ENCODE measurements around the gene TSPAN19. TPM values are rescaled to one million over a fixed set of nuclear protein-coding genes. Genes with fewer than 3 reads are reported as not detected.
A peak's percentile ranks its signal among the peaks of the same experiment; 100 is the strongest.

Gene TSPAN19
- total RNA-seq, 1 experiment from 2014 or later, result 0.32 TPM

- no peak overlapping the region for H3K4me2 ChIP-seq (ENCODE audit: low read length)
- intact Hi-C loops (cut with micrococcal nuclease), result no loop called here
- no peaks in the 10 kb centered on the region for H3K36me3 ChIP-seq (ENCODE audit: control insufficient read depth in 1 of 2, insufficient read depth in 2 of 2, low read length in 2 of 2)
- H2AFZ ChIP-seq (ENCODE audit: low read depth, low read length, poor library complexity, severe bottlenecking), result peak overlapping the region; percentile 37
- H3K4me3 ChIP-seq (replicated peaks in 1 of 2; ENCODE audit: low read depth in 1 of 2, low read length in 2 of 2), result no peak overlapping the region
- H3K9me2 ChIP-seq (ENCODE audit: insufficient read depth), result no peaks in the 10 kb centered on the region
- no peaks in the 10 kb centered on the region for H3K9me3 ChIP-seq (ENCODE audit: control insufficient read depth in 1 of 2, insufficient read depth in 1 of 2, low read depth in 1 of 2, low read length in 2 of 2)
- ChIA-PET POLR2A (no interaction called here), CTCF (interaction anchor here (2.8 kb wide), 1 partner anchor 12 kb away, joined by 9 read pairs; no protein-coding TSS in a partner anchor), RAD21 (ENCODE audit: low non-redundant PET in 1 of 2, low total read pairs in 2 of 2, uncharacterized antibody in 2 of 2, unreplicated experiment in 2 of 2) (no interaction called here)
- H3K4me1 ChIP-seq (ENCODE audit: control insufficient read depth in 1 of 2, insufficient read depth in 2 of 2, low read length in 2 of 2), result no peaks in the 10 kb centered on the region
- H3K79me2 ChIP-seq (ENCODE audit: insufficient read depth, low read length), result no peaks in the 10 kb centered on the region
- no peak overlapping the region for H3K9ac ChIP-seq (ENCODE audit: low read length)
- TF ChIP-seq EZH2 (IDR thresholded peaks at IDR 0.05), result no peak
- TF ChIP-seq POLR2A (IDR thresholded peaks at IDR 0.05; ENCODE audit: borderline replicate concordance, extremely low read depth, insufficient read depth, insufficient read length), result no peak
- no peak for TF ChIP-seq FOSL1 (IDR thresholded peaks at IDR 0.05; ENCODE audit: low read depth)
- no peak for TF ChIP-seq ELF1 (IDR thresholded peaks at IDR 0.05; ENCODE audit: borderline replicate concordance, low read depth)
- H4K20me1 ChIP-seq (ENCODE audit: insufficient read depth), result no peaks in the 10 kb centered on the region
- BruUV-seq (replicated peaks), result no TSS peak
- no peak for ATAC-seq
- DNase-seq (ENCODE audit: low read depth, low spot score), result no peak
- H3K27ac ChIP-seq (ENCODE audit: low read depth, low read length), result no peak overlapping the region
- H3K27me3 ChIP-seq (ENCODE audit: insufficient read depth, low read length), result no peaks in the 10 kb centered on the region
Measured at GRCh38 chr12:85041395-85041794, 5.3 kb upstream of the TSPAN19 start.

GRCh38 chr12:85036733-85037132 is 656 bp upstream of the TSPAN19 start:
- Histone ChIP-seq H3K9me2 (ENCODE audit: insufficient read depth) (no peaks in the 10 kb centered on the region), H3K4me2 (ENCODE audit: low read length) (peak overlapping the region; percentile 70), H3K9me3 (ENCODE audit: control insufficient read depth in 1 of 2, insufficient read depth in 1 of 2, low read depth in 1 of 2, low read length in 2 of 2) (no peaks in the 10 kb centered on the region), H3K9ac (ENCODE audit: low read length) (no peak overlapping the region; the same call in 1 of the 2 replicates), H3K27ac (ENCODE audit: low read depth, low read length) (no peak overlapping the region), H4K20me1 (ENCODE audit: insufficient read depth) (no peaks in the 10 kb centered on the region), H3K4me1 (ENCODE audit: control insufficient read depth in 1 of 2, insufficient read depth in 2 of 2, low read length in 2 of 2) (no peaks in the 10 kb centered on the region), H3K79me2 (ENCODE audit: insufficient read depth, low read length) (no peaks in the 10 kb centered on the region), H3K4me3 (replicated peaks in 1 of 2; ENCODE audit: low read depth in 1 of 2, low read length in 2 of 2) (peak overlapping the region; percentile 58 to 59), H3K36me3 (ENCODE audit: control insufficient read depth in 1 of 2, insufficient read depth in 2 of 2, low read length in 2 of 2) (no peaks in the 10 kb centered on the region), H3K27me3 (ENCODE audit: insufficient read depth, low read length) (no peaks in the 10 kb centered on the region), H2AFZ (ENCODE audit: low read depth, low read length, poor library complexity, severe bottlenecking) (peak overlapping the region; percentile 6)
- ChIA-PET RAD21 (ENCODE audit: low non-redundant PET in 1 of 2, low total read pairs in 2 of 2, uncharacterized antibody in 2 of 2, unreplicated experiment in 2 of 2) (no interaction called here), POLR2A (no interaction called here), CTCF (no interaction called here)
- DNase-seq (ENCODE audit: low read depth, low spot score) (no peak), ATAC-seq (no peak)
- intact Hi-C loops (cut with micrococcal nuclease), result no loop called here
- BruUV-seq (replicated peaks), result no TSS peak
- TF ChIP-seq JUND (IDR thresholded peaks at IDR 0.05), result no peak
- no peak for TF ChIP-seq ZBTB33 (IDR thresholded peaks at IDR 0.05; ENCODE audit: extremely low read depth, insufficient replicate concordance, low read length)
- no peak for TF ChIP-seq RAD21 (IDR thresholded peaks at IDR 0.05; ENCODE audit: low read depth)
- no peak for TF ChIP-seq ELF1 (IDR thresholded peaks at IDR 0.05; ENCODE audit: borderline replicate concordance, low read depth)
- TF ChIP-seq ATF3 (IDR thresholded peaks at IDR 0.05), result no peak
- no peak for TF ChIP-seq POLR2AphosphoS5 (IDR thresholded peaks at IDR 0.05; ENCODE audit: low read depth, low read length)
- no peak for TF ChIP-seq ZFX (IDR thresholded peaks at IDR 0.05)
- no peak for TF ChIP-seq YY1 (IDR thresholded peaks at IDR 0.05; ENCODE audit: extremely low read depth, insufficient replicate concordance, low read depth, low read length)
- TF ChIP-seq CEBPB (IDR thresholded peaks at IDR 0.05; ENCODE audit: low read depth), result no peak
- no peak for TF ChIP-seq MAX (IDR thresholded peaks at IDR 0.05)
- no peak for TF ChIP-seq EGR1 (IDR thresholded peaks at IDR 0.05; ENCODE audit: low read depth)
- no peak for TF ChIP-seq REST (IDR thresholded peaks at IDR 0.05; ENCODE audit: low read depth)
- TF ChIP-seq FOSL1 (IDR thresholded peaks at IDR 0.05; ENCODE audit: low read depth), result no peak
- no peak for TF ChIP-seq EZH2 (IDR thresholded peaks at IDR 0.05)
